ENCODE measurements around the gene PIMREG.

DNA sequence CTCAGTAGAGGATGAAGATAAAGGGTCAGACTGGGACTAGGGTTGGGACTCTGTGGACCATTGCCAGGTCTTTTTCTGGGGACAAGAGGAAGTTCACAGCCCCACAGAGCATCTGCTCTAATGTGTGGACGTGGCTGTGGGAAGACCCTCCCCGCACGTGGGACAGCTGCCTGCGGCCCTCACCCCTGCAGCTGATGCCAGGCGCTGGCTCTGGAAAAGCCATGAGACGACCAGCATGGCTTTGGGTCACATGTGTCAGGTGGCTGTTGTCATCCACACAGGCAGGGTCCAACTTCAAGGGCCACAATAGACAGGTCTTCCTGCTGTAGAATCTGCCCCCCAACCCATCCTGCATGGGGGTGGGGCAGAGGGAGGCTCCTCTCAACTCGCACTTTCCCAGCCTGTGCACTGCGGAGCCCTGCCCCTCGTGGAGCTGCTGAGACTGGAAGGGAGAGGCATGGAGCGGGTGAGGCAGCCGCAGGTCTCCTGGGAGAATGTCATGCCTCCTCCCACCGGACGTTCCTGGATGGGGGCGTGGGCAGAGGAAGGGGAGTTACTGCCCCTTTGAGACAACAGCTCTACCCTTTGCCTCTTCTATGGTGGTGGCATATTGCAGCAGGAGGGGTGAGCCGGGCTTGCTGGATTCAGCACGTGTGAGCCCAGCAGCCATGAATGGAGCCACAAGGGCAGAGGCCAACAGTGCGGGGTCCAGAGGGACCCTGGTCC lies 53.4 kb downstream of the PIMREG start:
- TF ChIP-seq, protein P1, sequence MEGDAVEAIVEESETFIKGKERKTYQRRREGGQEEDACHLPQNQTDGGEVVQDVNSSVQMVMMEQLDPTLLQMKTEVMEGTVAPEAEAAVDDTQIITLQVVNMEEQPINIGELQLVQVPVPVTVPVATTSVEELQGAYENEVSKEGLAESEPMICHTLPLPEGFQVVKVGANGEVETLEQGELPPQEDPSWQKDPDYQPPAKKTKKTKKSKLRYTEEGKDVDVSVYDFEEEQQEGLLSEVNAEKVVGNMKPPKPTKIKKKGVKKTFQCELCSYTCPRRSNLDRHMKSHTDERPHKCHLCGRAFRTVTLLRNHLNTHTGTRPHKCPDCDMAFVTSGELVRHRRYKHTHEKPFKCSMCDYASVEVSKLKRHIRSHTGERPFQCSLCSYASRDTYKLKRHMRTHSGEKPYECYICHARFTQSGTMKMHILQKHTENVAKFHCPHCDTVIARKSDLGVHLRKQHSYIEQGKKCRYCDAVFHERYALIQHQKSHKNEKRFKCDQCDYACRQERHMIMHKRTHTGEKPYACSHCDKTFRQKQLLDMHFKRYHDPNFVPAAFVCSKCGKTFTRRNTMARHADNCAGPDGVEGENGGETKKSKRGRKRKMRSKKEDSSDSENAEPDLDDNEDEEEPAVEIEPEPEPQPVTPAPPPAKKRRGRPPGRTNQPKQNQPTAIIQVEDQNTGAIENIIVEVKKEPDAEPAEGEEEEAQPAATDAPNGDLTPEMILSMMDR (IDR thresholded peaks at IDR 0.05): no peak
- no peak for TF ChIP-seq POLR2A (IDR thresholded peaks at IDR 0.05)
